Common myeloid progenitor, CD34-positive (primary cell): ENCODE measurements around the gene APP.

ENCODE experiments used
- CTCF ChIA-PET: fragments of 350-600 bp; sonication (Branson Sonifier 250); formaldehyde crosslinking; loops from one replicate; lab custom pipeline; 2021; ENCODE audit warnings: antibody characterized with exemption; lab: Charles Lee
- POLR2A ChIA-PET: fragments of 350-600 bp; sonication (Branson Sonifier 250); formaldehyde crosslinking; loops from one replicate; lab custom pipeline; 2021; ENCODE audit warnings: antibody characterized with exemption; lab: Charles Lee
- DNase-seq, 3 donors: peaks; one replicate each; pipeline versions ENCODE4 v3.0.0 to v3.0.0-alpha.2; 2013
- H3K27ac ChIP-seq, 2 experiments: 1 replicate in 1 of 2; 2 replicates in 1 of 2; pipeline ENCODE4 v1.7.0; 2013; ENCODE audit warnings: inconsistent platforms in 2 of 2, low read length in 2 of 2, mild to moderate bottlenecking in 2 of 2, low read depth in 1 of 2, moderate library complexity in 1 of 2; ENCODE audit not compliant: severe bottlenecking in 2 of 2, insufficient read depth in 1 of 2, poor library complexity in 1 of 2
- H3K27me3 ChIP-seq, 5 experiments: replicated peaks in 2 of 5; 1 replicate in 3 of 5; 2 replicates in 2 of 5; pipeline versions ENCODE4 v1.6.1 to v1.7.0; 2013; ENCODE audit warnings: low read length in 4 of 5, mild to moderate bottlenecking in 2 of 5, moderate library complexity in 2 of 5, inconsistent platforms in 1 of 5; ENCODE audit not compliant: insufficient read depth in 5 of 5, control insufficient read depth in 4 of 5
- H3K36me3 ChIP-seq, 4 experiments: 1 replicate in 2 of 4; 2 replicates in 2 of 4; pipeline versions ENCODE4 v1.6.1 to v1.7.0; 2013; ENCODE audit warnings: low read length in 3 of 4, control low read depth in 1 of 4, mild to moderate bottlenecking in 1 of 4; ENCODE audit not compliant: control insufficient read depth in 4 of 4, insufficient read depth in 4 of 4
- H3K4me1 ChIP-seq, 4 experiments: 1 replicate in 3 of 4; 2 replicates in 1 of 4; pipeline versions ENCODE4 v1.6.1 to v1.7.1; 2013; ENCODE audit warnings: low read length in 3 of 4, mild to moderate bottlenecking in 3 of 4, control low read depth in 1 of 4, inconsistent platforms in 1 of 4, moderate library complexity in 1 of 4; ENCODE audit not compliant: control insufficient read depth in 4 of 4, insufficient read depth in 4 of 4; ENCODE audit errors: control extremely low read depth in 1 of 4
- H3K4me3 ChIP-seq, 7 experiments: 1 replicate in 4 of 7; 2 replicates in 3 of 7; pipeline versions ENCODE4 v1.5.1 to v1.7.0; 2013; ENCODE audit warnings: mild to moderate bottlenecking in 7 of 7, low read length in 6 of 7, moderate library complexity in 6 of 7, inconsistent platforms in 2 of 7, low read depth in 2 of 7, control low read depth in 1 of 7; ENCODE audit not compliant: insufficient read depth in 4 of 7, control insufficient read depth in 1 of 7; ENCODE audit errors: extremely low read depth in 1 of 7
- H3K9me3 ChIP-seq, 5 experiments: 1 replicate in 4 of 5; 2 replicates in 1 of 5; pipeline versions ENCODE4 v1.6.1 to v1.7.1; 2013; ENCODE audit warnings: low read length in 4 of 5, mild to moderate bottlenecking in 2 of 5, inconsistent platforms in 1 of 5, low read depth in 1 of 5, moderate library complexity in 1 of 5; ENCODE audit not compliant: control insufficient read depth in 4 of 5, insufficient read depth in 2 of 5; ENCODE audit errors: control extremely low read depth in 1 of 5
- WGBS: methylation state at CpG from one replicate; pipeline ENCODE4 v1.1.5; 2013; ENCODE audit not compliant: insufficient coverage; 5-methylcytosine and 5-hydroxymethylcytosine counted together

Gene APP

DNA sequence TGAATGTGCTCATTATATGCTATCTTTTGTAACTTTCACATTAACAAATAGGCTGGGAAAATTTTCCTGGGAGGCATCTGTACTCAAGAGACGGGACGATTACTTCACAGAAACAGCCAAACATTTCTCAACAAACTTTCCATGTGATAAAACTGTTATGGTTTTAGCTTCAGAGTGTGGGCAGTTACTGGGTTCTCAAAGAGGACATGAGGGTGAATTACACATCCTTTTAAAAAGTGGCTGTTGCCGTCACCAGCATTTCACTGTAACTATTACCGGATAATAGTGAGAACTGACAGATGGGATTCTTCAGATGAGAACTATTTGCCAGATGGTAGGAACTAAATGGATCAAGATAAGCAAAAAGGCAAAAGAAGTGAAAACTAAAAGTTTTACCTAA lies 109.1 kb downstream of the APP start:
- no peak for DNase-seq
- Histone ChIP-seq H3K27me3 (no peaks in the 10 kb centered on the region), H3K36me3 (peaks cover 0 to 4% (median 0%) of the 10 kb centered on the region in 4 experiments), H3K9me3 (no peaks in the 10 kb centered on the region), H3K4me1 (no peaks in the 10 kb centered on the region), H3K4me3 (no peak overlapping the region), H3K27ac (no peak overlapping the region)
- CTCF ChIA-PET = interaction anchor here (0.8 to 1.5 kb wide), 4 partner anchors 8 to 180 kb away, joined by 3 to 4 read pairs (median 3); no protein-coding TSS in a partner anchor
- POLR2A ChIA-PET = interaction anchor here (0.6 kb wide), 1 partner anchor 332 kb away, joined by 3 read pairs; no protein-coding TSS in a partner anchor
- WGBS = no CpG with 5 or more reads among the region's 4 CpGs

- H3K36me3 ChIP-seq = peaks cover 0 to 4% (median 0%) of the 10 kb centered on the region in 4 experiments
- H3K27me3 ChIP-seq = no peaks in the 10 kb centered on the region
- no peak overlapping the region for H3K4me3 ChIP-seq
- ChIA-PET CTCF (interaction anchor here (0.8 to 1.5 kb wide), 4 partner anchors 8 to 179 kb away, joined by 3 to 4 read pairs (median 3); no protein-coding TSS in a partner anchor), POLR2A (interaction anchor here (0.6 kb wide), 1 partner anchor 331 kb away, joined by 3 read pairs; no protein-coding TSS in a partner anchor)
- no peaks in the 10 kb centered on the region for H3K9me3 ChIP-seq
- no peak overlapping the region for H3K27ac ChIP-seq
- no peaks in the 10 kb centered on the region for H3K4me1 ChIP-seq
- 97% methylated on average over 6 of the region's 7 CpGs for WGBS
- DNase-seq = no peak
Measured at GRCh38 chr21:26060335-26061115, 110.0 kb downstream of the APP start.

- Histone ChIP-seq H3K4me1 (peaks cover 0 to 4% (median 0%) of the 10 kb centered on the region in 4 experiments), H3K27me3 (no peaks in the 10 kb centered on the region), H3K36me3 (peaks cover 0 to 9% (median 5%) of the 10 kb centered on the region in 4 experiments), H3K4me3 (no peak overlapping the region), H3K27ac (no peak overlapping the region), H3K9me3 (no peaks in the 10 kb centered on the region)
- no peak for DNase-seq
- 97% methylated on average over 6 of the region's 6 CpGs for WGBS
- ChIA-PET POLR2A (no interaction called here), CTCF (no interaction called here)
Measured at GRCh38 chr21:26057477-26058170, 112.9 kb downstream of the APP start.

DNA sequence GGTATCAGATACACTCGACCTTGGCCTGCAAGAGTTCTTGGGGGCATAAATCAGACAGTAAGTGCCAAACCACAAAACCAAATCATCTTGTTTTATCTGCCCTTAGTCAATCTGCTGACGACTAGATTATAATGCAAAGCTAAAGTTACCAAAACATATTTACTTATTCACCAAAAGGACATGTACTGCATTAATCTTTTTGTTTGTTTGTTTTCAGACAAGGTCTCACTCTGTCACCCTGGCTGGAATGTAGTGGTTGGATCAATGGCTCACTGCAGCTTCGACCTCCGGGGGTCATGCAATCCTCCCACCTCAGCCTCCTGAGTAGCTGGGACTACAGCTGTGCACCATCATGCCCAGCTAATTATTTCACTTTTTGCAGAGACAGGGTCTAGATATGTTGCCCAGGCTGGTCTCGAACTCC lies 114.7 kb downstream of the APP start:
- Histone ChIP-seq H3K36me3 (peaks cover 0 to 23% (median 10%) of the 10 kb centered on the region in 4 experiments), H3K9me3 (no peaks in the 10 kb centered on the region), H3K4me1 (peaks cover 0 to 4% (median 0%) of the 10 kb centered on the region in 4 experiments), H3K4me3 (no peak overlapping the region), H3K27me3 (no peaks in the 10 kb centered on the region), H3K27ac (no peak overlapping the region)
- DNase-seq = peak in 1 of 3 donors; percentile 32
- WGBS = 84% methylated on average over 4 of the region's 5 CpGs
- POLR2A ChIA-PET = interaction anchor here (0.5 kb wide), 1 partner anchor 536 kb away, joined by 3 read pairs; no protein-coding TSS in a partner anchor
- CTCF ChIA-PET = interaction anchor here (0.6 to 1.6 kb wide), 3 partner anchors 14 to 77 kb away, joined by 3 to 4 read pairs (median 3); no protein-coding TSS in a partner anchor

DNA sequence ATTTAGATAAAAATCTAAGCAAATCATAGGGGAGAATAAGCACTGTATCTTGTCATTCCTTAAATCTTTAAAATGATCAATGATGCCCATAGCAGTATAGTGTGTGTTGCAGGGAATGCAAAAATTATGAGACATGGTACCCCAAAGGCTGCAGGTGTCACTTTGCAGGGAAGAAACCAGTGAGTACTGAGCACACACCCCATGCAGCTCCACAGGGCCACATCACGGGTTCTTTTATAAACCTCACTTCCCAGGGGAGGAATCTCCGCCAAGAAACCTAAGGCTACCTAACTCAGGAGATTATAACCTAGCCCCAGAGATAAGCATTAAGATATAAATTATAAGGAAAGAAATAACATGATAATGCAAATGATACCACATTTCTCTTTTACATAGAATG lies 115.6 kb downstream of the APP start:
- ChIA-PET CTCF (interaction anchor here (1.6 kb wide), 1 partner anchor 13 kb away, joined by 4 read pairs; no protein-coding TSS in a partner anchor), POLR2A (interaction anchor here (0.5 kb wide), 1 partner anchor 536 kb away, joined by 3 read pairs; no protein-coding TSS in a partner anchor)

GRCh38 chr21:26052057-26052456 lies 118.5 kb downstream of the APP start:
- ChIA-PET POLR2A (no interaction called here), CTCF (interaction anchor here (1.0 kb wide), 1 partner anchor 9 kb away, joined by 4 read pairs; no protein-coding TSS in a partner anchor)
- Histone ChIP-seq H3K9me3 (no peaks in the 10 kb centered on the region), H3K27ac (no peak overlapping the region), H3K27me3 (no peaks in the 10 kb centered on the region), H3K4me1 (peaks cover 0 to 4% (median 0%) of the 10 kb centered on the region in 4 experiments), H3K4me3 (no peak overlapping the region), H3K36me3 (peaks cover 2 to 48% (median 25%) of the 10 kb centered on the region in 4 experiments)
- 100% methylated on average over 2 of the region's 2 CpGs for WGBS
- DNase-seq = no peak

More for the DNA sequence above, 115.6 kb downstream of the APP start:
- peaks cover 0 to 4% (median 0%) of the 10 kb centered on the region in 4 experiments for H3K4me1 ChIP-seq
- WGBS = no CpG with 5 or more reads among the region's 2 CpGs
- H3K4me3 ChIP-seq = no peak overlapping the region
- no peaks in the 10 kb centered on the region for H3K27me3 ChIP-seq
- DNase-seq = no peak
- peaks cover 2 to 31% (median 14%) of the 10 kb centered on the region in 4 experiments for H3K36me3 ChIP-seq
- H3K9me3 ChIP-seq = no peaks in the 10 kb centered on the region
- no peak overlapping the region for H3K27ac ChIP-seq
